ENCODE results near the gene MLLT3.

DNA sequence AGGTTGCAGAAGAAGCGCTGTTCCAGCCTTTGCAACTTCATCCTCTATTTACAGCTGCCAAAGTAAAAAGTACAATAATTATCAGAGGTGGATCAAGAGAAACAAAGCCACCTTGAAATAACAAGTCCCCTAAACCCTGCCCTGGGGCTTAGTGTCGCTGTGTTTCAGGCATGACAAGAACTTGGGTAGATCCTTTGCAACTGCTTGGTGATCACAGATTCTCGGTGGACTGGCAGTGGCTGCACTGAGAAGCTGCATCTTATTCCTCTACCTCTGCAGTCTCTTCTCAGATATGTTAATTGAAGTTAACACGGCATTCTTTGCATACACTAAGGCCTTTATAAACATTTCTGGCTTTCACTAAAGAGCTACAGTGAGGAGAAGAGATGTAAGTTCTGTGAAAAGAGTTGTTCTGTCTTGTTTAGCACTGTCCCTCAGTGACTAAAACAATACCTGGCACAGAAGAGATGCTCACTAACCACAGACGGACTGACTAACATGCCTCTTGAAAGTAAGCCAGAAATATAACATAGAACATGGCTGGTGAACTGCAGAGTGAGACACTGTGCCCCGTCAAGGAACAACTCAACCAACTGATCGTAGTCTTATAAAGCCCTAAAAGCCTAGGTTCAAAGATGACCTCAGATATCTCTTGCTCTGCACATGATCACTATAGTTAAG lies 144.2 kb downstream of the MLLT3 start:
- TF ChIP-seq, protein P1, sequence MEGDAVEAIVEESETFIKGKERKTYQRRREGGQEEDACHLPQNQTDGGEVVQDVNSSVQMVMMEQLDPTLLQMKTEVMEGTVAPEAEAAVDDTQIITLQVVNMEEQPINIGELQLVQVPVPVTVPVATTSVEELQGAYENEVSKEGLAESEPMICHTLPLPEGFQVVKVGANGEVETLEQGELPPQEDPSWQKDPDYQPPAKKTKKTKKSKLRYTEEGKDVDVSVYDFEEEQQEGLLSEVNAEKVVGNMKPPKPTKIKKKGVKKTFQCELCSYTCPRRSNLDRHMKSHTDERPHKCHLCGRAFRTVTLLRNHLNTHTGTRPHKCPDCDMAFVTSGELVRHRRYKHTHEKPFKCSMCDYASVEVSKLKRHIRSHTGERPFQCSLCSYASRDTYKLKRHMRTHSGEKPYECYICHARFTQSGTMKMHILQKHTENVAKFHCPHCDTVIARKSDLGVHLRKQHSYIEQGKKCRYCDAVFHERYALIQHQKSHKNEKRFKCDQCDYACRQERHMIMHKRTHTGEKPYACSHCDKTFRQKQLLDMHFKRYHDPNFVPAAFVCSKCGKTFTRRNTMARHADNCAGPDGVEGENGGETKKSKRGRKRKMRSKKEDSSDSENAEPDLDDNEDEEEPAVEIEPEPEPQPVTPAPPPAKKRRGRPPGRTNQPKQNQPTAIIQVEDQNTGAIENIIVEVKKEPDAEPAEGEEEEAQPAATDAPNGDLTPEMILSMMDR (IDR thresholded peaks at IDR 0.05; ENCODE audit: control extremely low read depth in 1 of 3, insufficient read depth in 1 of 3, low read depth in 1 of 3, low read length in 3 of 3) = no peak
- TF ChIP-seq BCL11A (IDR thresholded peaks at IDR 0.05; ENCODE audit: low read depth in 2 of 2, low read length in 2 of 2) (no peak), SP2 (IDR thresholded peaks at IDR 0.05; ENCODE audit: low read length) (no peak), KDM4A (IDR thresholded peaks at IDR 0.05; ENCODE audit: low read depth, low read length, severe bottlenecking) (no peak)
- TF ChIP-seq, protein P2, sequence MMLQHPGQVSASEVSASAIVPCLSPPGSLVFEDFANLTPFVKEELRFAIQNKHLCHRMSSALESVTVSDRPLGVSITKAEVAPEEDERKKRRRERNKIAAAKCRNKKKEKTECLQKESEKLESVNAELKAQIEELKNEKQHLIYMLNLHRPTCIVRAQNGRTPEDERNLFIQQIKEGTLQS (IDR thresholded peaks at IDR 0.05; ENCODE audit: insufficient read depth, low read depth, low read length) = no peak

Data from H1 (cell line).